ENCODE measurements around the gene KCNC4.

Gene KCNC4

DNA sequence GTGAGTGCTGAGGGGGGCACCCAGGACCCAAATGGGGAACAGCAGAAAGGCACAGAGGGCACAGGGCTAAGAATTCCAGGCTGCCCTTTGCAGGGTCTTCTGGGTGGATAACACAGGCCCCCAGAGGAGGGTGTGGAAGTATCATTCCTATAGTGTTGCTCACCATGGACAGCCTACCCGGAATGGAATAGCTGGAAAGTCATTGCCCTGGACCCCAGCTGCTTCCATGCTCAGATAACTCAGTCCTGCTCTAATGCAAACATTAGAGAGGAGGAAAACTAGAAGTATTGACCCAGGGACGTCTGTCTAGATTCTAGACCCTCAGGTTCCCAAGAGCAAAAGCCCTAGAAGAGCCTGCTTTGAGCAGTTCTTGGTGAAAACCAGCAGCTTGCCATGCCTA lies 35.2 kb upstream of the KCNC4 start:
- no peaks in the 10 kb centered on the region for H3K4me1 Mint-ChIP-seq
- no peaks in the 10 kb centered on the region for H3K9me3 Mint-ChIP-seq
- peaks cover 56% of the 10 kb centered on the region for H3K27me3 Mint-ChIP-seq
- H3K27ac Mint-ChIP-seq (ENCODE audit: low read depth) = no peak overlapping the region
- DNase-seq (ENCODE audit: low spot score in 2 of 2) (no peak), ATAC-seq (replicated peaks; ENCODE audit: extremely low read depth, poor library complexity, severe bottlenecking) (no peak)
- H3K4me3 Mint-ChIP-seq = no peak overlapping the region
- no peaks in the 10 kb centered on the region for H3K36me3 Mint-ChIP-seq (ENCODE audit: insufficient read depth)

GRCh38 chr1:110176299-110176956 lies 33.7 kb upstream of the KCNC4 start:
- Mint-ChIP-seq H3K4me1 (no peaks in the 10 kb centered on the region), H3K9me3 (no peaks in the 10 kb centered on the region), H3K36me3 (ENCODE audit: insufficient read depth) (no peaks in the 10 kb centered on the region), H3K4me3 (no peak overlapping the region), H3K27me3 (peaks cover 44% of the 10 kb centered on the region), H3K27ac (ENCODE audit: low read depth) (no peak overlapping the region)
- ATAC-seq (replicated peaks; ENCODE audit: extremely low read depth, poor library complexity, severe bottlenecking) (no peak), DNase-seq (ENCODE audit: low spot score in 2 of 2) (no peak)

DNA sequence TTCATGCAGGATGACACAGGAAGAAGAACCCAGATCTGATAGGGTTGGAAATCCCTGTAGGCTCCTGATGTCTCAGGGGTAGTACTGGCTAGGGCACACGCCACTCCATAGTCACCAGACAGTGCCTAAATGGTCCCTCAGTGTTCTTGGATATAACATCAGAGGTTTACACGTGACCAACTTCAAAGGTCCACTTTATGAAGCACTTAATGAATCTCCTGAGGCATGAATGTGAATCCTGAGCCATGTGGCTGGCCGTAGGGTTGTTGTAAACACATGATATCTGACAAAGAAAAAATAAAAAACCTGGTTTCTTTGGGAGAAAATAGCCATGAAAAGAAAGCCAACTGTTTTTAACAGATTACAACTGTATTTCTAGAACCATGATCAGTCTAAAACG lies 32.3 kb upstream of the KCNC4 start:
- Mint-ChIP-seq H3K4me3 (no peak overlapping the region), H3K4me1 (no peaks in the 10 kb centered on the region), H3K9me3 (no peaks in the 10 kb centered on the region), H3K27me3 (peaks cover 33% of the 10 kb centered on the region), H3K36me3 (ENCODE audit: insufficient read depth) (no peaks in the 10 kb centered on the region), H3K27ac (ENCODE audit: low read depth) (no peak overlapping the region)
- no peak for DNase-seq (ENCODE audit: low spot score in 2 of 2)
- ATAC-seq (replicated peaks; ENCODE audit: extremely low read depth, poor library complexity, severe bottlenecking) = no peak

DNA sequence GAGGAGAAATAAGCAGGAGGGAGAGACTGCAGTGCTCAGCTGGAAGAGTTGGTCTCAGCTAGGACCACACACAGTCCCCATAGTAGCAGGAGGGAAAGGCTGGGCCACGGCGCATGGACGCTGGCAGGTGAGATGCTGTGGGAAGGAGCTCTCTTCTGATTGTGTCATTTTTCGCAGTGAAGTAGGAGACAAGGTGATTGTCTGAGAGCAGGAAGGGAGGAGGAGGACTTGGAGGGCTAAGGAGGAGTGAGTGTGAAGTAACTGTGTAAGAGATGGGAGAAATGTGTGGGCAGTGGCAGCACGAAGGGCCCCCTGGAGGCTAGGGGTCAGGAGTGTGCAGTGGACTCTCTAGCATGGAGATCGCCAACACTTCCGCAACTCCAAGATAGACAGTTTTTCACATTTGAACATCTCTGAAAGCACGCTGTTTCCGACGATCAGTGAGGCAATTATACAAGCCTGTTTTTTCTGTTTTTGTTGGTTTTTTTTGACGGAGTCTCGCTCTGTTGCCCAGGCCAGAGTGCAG lies 26.4 kb upstream of the KCNC4 start:
- H3K36me3 Mint-ChIP-seq (ENCODE audit: insufficient read depth) = no peaks in the 10 kb centered on the region
- H3K27ac Mint-ChIP-seq (ENCODE audit: low read depth) = no peak overlapping the region
- H3K9me3 Mint-ChIP-seq = no peaks in the 10 kb centered on the region

GRCh38 chr1:110184446-110184845 lies 25.7 kb upstream of the KCNC4 start:
- H3K4me1 Mint-ChIP-seq = no peaks in the 10 kb centered on the region
- H3K9me3 Mint-ChIP-seq = no peaks in the 10 kb centered on the region
- no peak overlapping the region for H3K4me3 Mint-ChIP-seq
- H3K27ac Mint-ChIP-seq (ENCODE audit: low read depth) = no peak overlapping the region
- ATAC-seq (replicated peaks; ENCODE audit: extremely low read depth, poor library complexity, severe bottlenecking) (no peak), DNase-seq (ENCODE audit: low spot score in 2 of 2) (no peak)
- no peaks in the 10 kb centered on the region for H3K36me3 Mint-ChIP-seq (ENCODE audit: insufficient read depth)
- peaks cover 23% of the 10 kb centered on the region for H3K27me3 Mint-ChIP-seq

More for the DNA sequence above, 26.4 kb upstream of the KCNC4 start:
- Mint-ChIP-seq H3K4me1 (no peaks in the 10 kb centered on the region), H3K4me3 (no peak overlapping the region), H3K27me3 (peaks cover 20% of the 10 kb centered on the region)
- no peak for DNase-seq (ENCODE audit: low spot score in 2 of 2)
- no peak for ATAC-seq (replicated peaks; ENCODE audit: extremely low read depth, poor library complexity, severe bottlenecking)

DNA sequence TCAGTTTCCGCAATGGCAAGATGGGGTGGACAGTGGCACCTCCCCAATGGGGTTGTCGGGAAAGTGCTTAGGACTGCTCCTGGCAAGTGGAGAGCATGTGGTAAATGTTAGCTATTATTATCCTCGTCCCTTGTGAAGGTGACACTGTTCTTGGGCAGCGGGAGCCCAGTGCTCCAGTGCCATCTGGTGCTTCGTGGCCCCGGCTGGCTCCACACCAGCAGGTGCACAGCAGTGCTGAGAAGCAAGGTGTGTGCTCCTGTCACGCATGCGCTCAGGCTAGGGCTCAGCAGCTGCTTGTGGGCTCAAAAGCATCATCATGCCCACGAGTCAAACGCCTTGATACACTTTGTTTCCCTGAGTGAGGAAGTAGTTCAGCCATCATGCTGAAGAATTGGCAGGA lies 24.9 kb upstream of the KCNC4 start:
- DNase-seq (ENCODE audit: low spot score in 2 of 2) (no peak), ATAC-seq (replicated peaks; ENCODE audit: extremely low read depth, poor library complexity, severe bottlenecking) (no peak)
- no peaks in the 10 kb centered on the region for H3K36me3 Mint-ChIP-seq (ENCODE audit: insufficient read depth)
- peaks cover 30% of the 10 kb centered on the region for H3K27me3 Mint-ChIP-seq
- H3K27ac Mint-ChIP-seq (ENCODE audit: low read depth) = no peak overlapping the region
- H3K9me3 Mint-ChIP-seq = no peaks in the 10 kb centered on the region
- H3K4me3 Mint-ChIP-seq = no peak overlapping the region
- H3K4me1 Mint-ChIP-seq = no peaks in the 10 kb centered on the region

- Mint-ChIP-seq H3K27me3 (peaks cover 41% of the 10 kb centered on the region), H3K36me3 (ENCODE audit: insufficient read depth) (no peaks in the 10 kb centered on the region), H3K9me3 (no peaks in the 10 kb centered on the region), H3K27ac (ENCODE audit: low read depth) (no peak overlapping the region), H3K4me1 (no peaks in the 10 kb centered on the region), H3K4me3 (no peak overlapping the region)
- DNase-seq (ENCODE audit: low spot score in 2 of 2) (no peak), ATAC-seq (replicated peaks; ENCODE audit: extremely low read depth, poor library complexity, severe bottlenecking) (no peak)
Measured at GRCh38 chr1:110186558-110186957, 23.6 kb upstream of the KCNC4 start.

DNA sequence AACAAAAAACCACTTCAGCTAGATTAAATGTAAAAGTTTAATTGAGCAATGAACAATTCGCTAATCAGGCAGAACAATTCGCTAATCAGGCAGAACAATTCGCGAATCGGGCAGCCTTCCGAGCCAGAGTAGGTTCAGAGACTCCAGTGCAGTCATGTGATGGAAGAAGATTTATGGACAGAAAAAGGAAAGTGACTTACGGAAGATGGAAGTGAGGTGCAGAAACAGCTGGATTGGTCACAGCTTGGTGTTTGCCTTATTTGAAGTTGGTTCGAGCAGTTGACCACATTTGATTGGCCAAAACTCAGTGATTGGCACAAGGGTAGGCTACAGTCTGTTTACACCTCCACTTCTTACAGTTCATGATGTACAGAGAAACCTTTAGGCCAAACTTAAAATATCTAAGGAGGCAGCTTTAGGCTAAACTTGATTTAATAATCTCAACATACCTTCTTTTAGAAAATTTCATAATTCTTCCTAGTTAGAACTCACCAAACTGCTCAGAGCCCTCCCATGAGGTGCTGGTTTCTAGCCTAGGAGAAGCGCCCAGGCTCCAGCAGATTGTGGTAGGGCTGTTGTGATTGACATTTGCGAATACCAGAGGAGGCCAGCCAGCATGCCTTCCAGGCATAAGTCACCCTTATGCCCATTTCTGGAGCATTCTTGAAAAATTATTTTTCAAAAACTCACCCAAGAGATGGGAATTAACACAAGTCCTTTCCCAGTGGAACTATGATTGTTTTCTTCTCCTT lies 22.8 kb upstream of the KCNC4 start:
- H3K27ac Mint-ChIP-seq (ENCODE audit: low read depth) = no peak overlapping the region
- H3K36me3 Mint-ChIP-seq (ENCODE audit: insufficient read depth) = no peaks in the 10 kb centered on the region
- ATAC-seq (replicated peaks; ENCODE audit: extremely low read depth, poor library complexity, severe bottlenecking) = no peak
- DNase-seq (ENCODE audit: low spot score in 2 of 2) = no peak
- H3K4me1 Mint-ChIP-seq = no peaks in the 10 kb centered on the region
- no peak overlapping the region for H3K4me3 Mint-ChIP-seq
- H3K9me3 Mint-ChIP-seq = no peaks in the 10 kb centered on the region
- peaks cover 42% of the 10 kb centered on the region for H3K27me3 Mint-ChIP-seq

DNA sequence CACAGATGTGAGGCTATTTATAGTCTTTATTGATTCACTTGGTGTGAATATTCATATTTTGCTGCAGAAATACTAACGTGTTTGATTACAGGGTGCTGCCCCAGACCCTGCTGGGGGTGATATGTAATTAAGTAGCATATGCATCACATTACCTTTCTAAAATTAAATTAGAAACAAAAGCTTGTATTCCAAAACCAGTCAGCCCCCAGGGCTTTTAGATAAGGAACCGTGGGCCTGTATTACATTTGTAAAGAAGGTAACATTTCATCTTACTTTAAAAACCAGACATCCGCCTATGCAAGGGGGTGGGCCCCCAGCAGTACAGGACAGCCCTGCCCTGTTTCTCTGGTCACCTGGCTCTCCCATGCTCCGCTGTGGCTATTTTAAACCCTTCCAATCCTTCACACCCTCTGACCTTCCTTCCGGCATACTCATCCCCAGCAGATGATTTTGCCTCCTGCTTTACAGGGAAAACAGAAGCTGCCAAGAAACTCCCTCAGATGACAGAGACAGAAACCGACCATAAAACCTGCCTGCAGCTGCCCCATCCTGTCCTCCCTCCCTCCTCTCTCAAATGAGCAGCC lies 22.0 kb upstream of the KCNC4 start:
- ATAC-seq (replicated peaks; ENCODE audit: extremely low read depth, poor library complexity, severe bottlenecking) = no peak
- H3K4me1 Mint-ChIP-seq = no peaks in the 10 kb centered on the region
- DNase-seq (ENCODE audit: low spot score in 2 of 2) = no peak
- H3K36me3 Mint-ChIP-seq (ENCODE audit: insufficient read depth) = no peaks in the 10 kb centered on the region
- no peak overlapping the region for H3K27ac Mint-ChIP-seq (ENCODE audit: low read depth)
- no peak overlapping the region for H3K4me3 Mint-ChIP-seq
- peaks cover 42% of the 10 kb centered on the region for H3K27me3 Mint-ChIP-seq
- H3K9me3 Mint-ChIP-seq = no peaks in the 10 kb centered on the region

DNA sequence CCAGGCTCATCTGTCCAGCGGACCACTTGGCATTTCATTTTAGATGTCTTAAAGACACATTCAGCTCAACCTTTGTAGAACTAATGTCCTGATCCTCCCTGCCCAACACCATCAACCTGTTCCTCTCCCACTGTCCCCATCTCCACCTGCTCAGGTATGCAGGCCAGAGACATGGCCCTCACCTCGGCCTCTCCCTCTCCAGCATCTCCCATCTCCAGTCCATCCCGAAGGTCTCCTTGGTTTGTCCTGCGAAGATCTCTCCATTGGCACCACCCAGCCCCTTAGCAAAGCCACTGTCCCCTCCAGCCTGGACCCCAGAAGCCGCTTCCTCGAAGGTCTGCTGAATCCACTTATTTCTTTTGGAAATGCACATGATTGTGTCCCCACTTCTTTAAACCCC lies 20.9 kb upstream of the KCNC4 start:
- Mint-ChIP-seq H3K36me3 (ENCODE audit: insufficient read depth) (no peaks in the 10 kb centered on the region), H3K27me3 (peaks cover 42% of the 10 kb centered on the region), H3K27ac (ENCODE audit: low read depth) (no peak overlapping the region), H3K4me1 (no peaks in the 10 kb centered on the region), H3K9me3 (no peaks in the 10 kb centered on the region), H3K4me3 (no peak overlapping the region)
- DNase-seq (ENCODE audit: low spot score in 2 of 2) (no peak), ATAC-seq (replicated peaks; ENCODE audit: extremely low read depth, poor library complexity, severe bottlenecking) (no peak)

- no peak overlapping the region for H3K4me3 Mint-ChIP-seq
- ATAC-seq (replicated peaks; ENCODE audit: extremely low read depth, poor library complexity, severe bottlenecking) (no peak), DNase-seq (ENCODE audit: low spot score in 2 of 2) (no peak)
- H3K36me3 Mint-ChIP-seq (ENCODE audit: insufficient read depth) = no peaks in the 10 kb centered on the region
- H3K27ac Mint-ChIP-seq (ENCODE audit: low read depth) = no peak overlapping the region
- H3K4me1 Mint-ChIP-seq = no peaks in the 10 kb centered on the region
- no peaks in the 10 kb centered on the region for H3K9me3 Mint-ChIP-seq
- H3K27me3 Mint-ChIP-seq = peaks cover 32% of the 10 kb centered on the region
Measured at GRCh38 chr1:110190282-110190929, 19.7 kb upstream of the KCNC4 start.

DNA sequence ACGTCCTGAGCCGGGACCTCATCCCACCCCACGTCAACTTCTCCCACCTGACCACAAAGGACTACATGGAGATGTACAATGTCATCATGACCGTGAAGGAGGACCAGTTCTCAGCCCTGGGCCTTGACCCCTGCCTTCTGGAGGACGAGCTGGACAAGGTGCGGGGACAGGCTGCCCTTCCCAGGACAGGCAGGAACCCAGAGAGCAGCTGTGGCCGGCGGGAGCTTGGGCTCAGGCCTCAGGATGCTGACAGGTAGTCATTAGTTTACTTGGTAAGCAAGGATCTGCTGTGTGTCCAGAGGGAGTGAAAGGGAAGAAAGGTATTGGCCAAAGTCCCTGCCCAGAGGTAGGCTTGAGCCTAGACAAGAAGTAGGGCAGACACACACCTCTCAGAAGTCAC lies 17.6 kb upstream of the KCNC4 start:
- peaks cover 32% of the 10 kb centered on the region for H3K27me3 Mint-ChIP-seq
- no peaks in the 10 kb centered on the region for H3K36me3 Mint-ChIP-seq (ENCODE audit: insufficient read depth)
- DNase-seq (ENCODE audit: low spot score in 2 of 2) (no peak), ATAC-seq (replicated peaks; ENCODE audit: extremely low read depth, poor library complexity, severe bottlenecking) (no peak)
- no peak overlapping the region for H3K27ac Mint-ChIP-seq (ENCODE audit: low read depth)
- no peaks in the 10 kb centered on the region for H3K9me3 Mint-ChIP-seq
- no peak overlapping the region for H3K4me3 Mint-ChIP-seq
- peaks cover 6% of the 10 kb centered on the region for H3K4me1 Mint-ChIP-seq

Measured in central memory CD8-positive, alpha-beta T cell (primary cell).